ENCODE data around the gene KLHL18. TPM values are rescaled to one million over a fixed set of nuclear protein-coding genes. Genes with fewer than 3 reads are reported as not detected.

KLHL18 gene
- polyA plus RNA-seq, 3 donors, result 43.4 to 63.3 (median 45.3) TPM

- Mint-ChIP-seq H3K4me1 (peaks cover 56% of the 10 kb centered on the region), H3K9me3 (no peaks in the 10 kb centered on the region), H3K27me3 (ENCODE audit: low read depth in 3 of 3) (peaks cover 0 to 2% (median 0%) of the 10 kb centered on the region in 3 donors), H3K4me3 (no peak overlapping the region), H3K27ac (peak overlapping the region in 5 of 7 donors; percentile 13 to 99 (median 46)), H3K36me3 (peaks cover 4 to 5% of the 10 kb centered on the region in 2 donors)
- no peaks in the 10 kb centered on the region for H3K9me3 ChIP-seq (replicated peaks in 1 of 2; ENCODE audit: control insufficient read depth in 1 of 2, insufficient read depth in 1 of 2, low read length in 2 of 2)
- H3K27ac ChIP-seq (ENCODE audit: low read depth in 1 of 2, low read length in 2 of 2), result peak overlapping the region in 1 of 2 donors; percentile 97
- peaks cover 46 to 51% of the 10 kb centered on the region in 2 donors for H3K4me1 ChIP-seq (ENCODE audit: control insufficient read depth in 1 of 2, insufficient read depth in 2 of 2, low read length in 2 of 2)
- peaks cover 51% of the 10 kb centered on the region for H3K79me2 ChIP-seq (ENCODE audit: insufficient read depth, low read length)
- no peak overlapping the region for H3K4me2 ChIP-seq (replicated peaks; ENCODE audit: extremely low read depth, low read length, poor library complexity, severe bottlenecking)
- no peak overlapping the region for H3K9ac ChIP-seq (ENCODE audit: insufficient read depth, low read length, poor library complexity, severe bottlenecking)
- no peaks in the 10 kb centered on the region for H3K27me3 ChIP-seq (ENCODE audit: control insufficient read depth in 2 of 2, insufficient read depth in 2 of 2, low read length in 2 of 2)
- no peaks in the 10 kb centered on the region for H3K36me3 ChIP-seq (replicated peaks in 1 of 2; ENCODE audit: control insufficient read depth in 1 of 2, insufficient read depth in 2 of 2, low read length in 2 of 2)
- peaks cover 26% of the 10 kb centered on the region for H4K20me1 ChIP-seq (ENCODE audit: insufficient read depth, low read length)
- no peak for TF ChIP-seq CTCF (IDR thresholded peaks at IDR 0.05)
- H2AFZ ChIP-seq (ENCODE audit: insufficient read depth, low read depth, low read length, poor library complexity, severe bottlenecking), result no peak overlapping the region
- no peak for DNase-seq
- intact Hi-C loops (cut with micrococcal nuclease), result no loop called here
- H3K4me3 ChIP-seq (replicated peaks in 1 of 3; ENCODE audit: low read depth in 2 of 3, low read length in 3 of 3), result no peak overlapping the region
Measured at GRCh38 chr3:47378869-47379268, 96.1 kb downstream of the KLHL18 start.

GRCh38 chr3:47379411-47379899 lies 96.7 kb downstream of the KLHL18 start:
- peak overlapping the region; percentile 93 for H3K9ac ChIP-seq (ENCODE audit: insufficient read depth, low read length, poor library complexity, severe bottlenecking)
- H3K9me3 ChIP-seq (replicated peaks in 1 of 2; ENCODE audit: control insufficient read depth in 1 of 2, insufficient read depth in 1 of 2, low read length in 2 of 2), result no peaks in the 10 kb centered on the region
- peak overlapping the region; percentile 88 for H2AFZ ChIP-seq (ENCODE audit: insufficient read depth, low read depth, low read length, poor library complexity, severe bottlenecking)
- Mint-ChIP-seq H3K27me3 (ENCODE audit: low read depth in 3 of 3) (peaks cover 0 to 2% (median 0%) of the 10 kb centered on the region in 3 donors), H3K4me3 (peak overlapping the region; percentile 11 to 97), H3K27ac (peak overlapping the region in 6 of 7 donors; percentile 98 to 100 (median 99)), H3K4me1 (peaks cover 56% of the 10 kb centered on the region), H3K9me3 (no peaks in the 10 kb centered on the region), H3K36me3 (peaks cover 4 to 7% of the 10 kb centered on the region in 2 donors)
- TF ChIP-seq CTCF (IDR thresholded peaks at IDR 0.05), result no peak
- no peak for DNase-seq
- H3K4me1 ChIP-seq (ENCODE audit: control insufficient read depth in 1 of 2, insufficient read depth in 2 of 2, low read length in 2 of 2), result peaks cover 46 to 51% of the 10 kb centered on the region in 2 donors
- H3K36me3 ChIP-seq (replicated peaks in 1 of 2; ENCODE audit: control insufficient read depth in 1 of 2, insufficient read depth in 2 of 2, low read length in 2 of 2), result no peaks in the 10 kb centered on the region
- peak overlapping the region in 1 of 2 donors; percentile 97 for H3K27ac ChIP-seq (ENCODE audit: low read depth in 1 of 2, low read length in 2 of 2)
- no peaks in the 10 kb centered on the region for H3K27me3 ChIP-seq (ENCODE audit: control insufficient read depth in 2 of 2, insufficient read depth in 2 of 2, low read length in 2 of 2)
- intact Hi-C loops (cut with micrococcal nuclease), result no loop called here
- H3K4me3 ChIP-seq (replicated peaks in 1 of 3; ENCODE audit: low read depth in 2 of 3, low read length in 3 of 3), result peak overlapping the region in 1 of 3 experiments; percentile 94
- peaks cover 57% of the 10 kb centered on the region for H3K79me2 ChIP-seq (ENCODE audit: insufficient read depth, low read length)
- H3K4me2 ChIP-seq (replicated peaks; ENCODE audit: extremely low read depth, low read length, poor library complexity, severe bottlenecking), result peak overlapping the region; percentile 97
- 96% methylated on average over 18 of the region's 19 CpGs for WGBS (ENCODE audit: insufficient coverage)
- peaks cover 32% of the 10 kb centered on the region for H4K20me1 ChIP-seq (ENCODE audit: insufficient read depth, low read length)
